ENCODE measurements around the gene IVL. TPM values are rescaled to one million over a fixed set of nuclear protein-coding genes. Genes with fewer than 3 reads are reported as not detected.

Gene IVL
- total and polyA plus RNA-seq, 4 donors = 0.22 to 0.52 (median 0.31) TPM; not detected in 1

GRCh38 chr1:152884966-152885624, 23.3 kb upstream of the IVL start:
- H3K27me3 ChIP-seq (ENCODE audit: control insufficient read depth in 3 of 3, insufficient read depth in 3 of 3, low read length in 2 of 3) = no peaks in the 10 kb centered on the region
- DNase-seq = no peak
- no peak overlapping the region for H3K27ac ChIP-seq (ENCODE audit: low read depth in 1 of 2, low read length in 1 of 2)
- H3K9ac ChIP-seq (ENCODE audit: insufficient read depth in 1 of 2, low read length in 2 of 2) = no peak overlapping the region
- WGBS, 2 donors = 69 to 80% methylated on average over 4 of the region's 4 CpGs
- no peaks in the 10 kb centered on the region for H3K4me1 ChIP-seq (ENCODE audit: control insufficient read depth in 5 of 5, insufficient read depth in 5 of 5, low read length in 5 of 5)
- no peaks in the 10 kb centered on the region for H3K36me3 ChIP-seq (ENCODE audit: control insufficient read depth in 4 of 4, insufficient read depth in 4 of 4, low read length in 4 of 4)
- H3K4me3 ChIP-seq = no peak overlapping the region
- no peak for ATAC-seq (ENCODE audit: insufficient read depth, low FRiP score)
- H3K9me3 ChIP-seq (ENCODE audit: control insufficient read depth in 4 of 4, insufficient read depth in 3 of 4, low read length in 3 of 4) = peaks cover 0 to 4% (median 0%) of the 10 kb centered on the region in 4 donors
- no peak for TF ChIP-seq CTCF (IDR thresholded peaks at IDR 0.05; ENCODE audit: control extremely low read depth, extremely low read depth)

DNA sequence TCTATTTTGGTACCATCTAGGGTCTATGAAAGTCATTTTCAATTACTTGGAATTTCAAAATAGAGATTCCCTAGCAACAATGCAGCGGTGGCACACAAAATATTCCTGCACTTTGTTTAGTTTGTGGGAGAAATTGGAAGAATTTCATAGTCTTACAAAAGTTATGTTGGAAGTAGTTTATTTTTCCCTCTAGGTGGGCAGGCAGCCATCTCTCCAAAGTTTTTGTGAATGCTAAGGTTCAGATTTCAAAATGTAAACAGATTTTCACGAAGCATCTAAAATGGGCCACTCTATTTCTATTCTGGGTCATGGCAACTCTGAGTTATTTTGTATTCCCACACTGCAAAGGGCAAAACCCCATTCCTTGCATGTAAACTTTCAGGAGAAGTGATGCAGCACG, 22.3 kb upstream of the IVL start:
- Histone ChIP-seq H3K4me1 (ENCODE audit: control insufficient read depth in 5 of 5, insufficient read depth in 5 of 5, low read length in 5 of 5) (no peaks in the 10 kb centered on the region), H3K9ac (ENCODE audit: insufficient read depth in 1 of 2, low read length in 2 of 2) (no peak overlapping the region), H3K36me3 (ENCODE audit: control insufficient read depth in 4 of 4, insufficient read depth in 4 of 4, low read length in 4 of 4) (no peaks in the 10 kb centered on the region), H3K4me3 (no peak overlapping the region), H3K27ac (ENCODE audit: low read depth in 1 of 2, low read length in 1 of 2) (no peak overlapping the region), H3K9me3 (ENCODE audit: control insufficient read depth in 4 of 4, insufficient read depth in 3 of 4, low read length in 3 of 4) (peaks cover 0 to 4% (median 0%) of the 10 kb centered on the region in 4 donors), H3K27me3 (ENCODE audit: control insufficient read depth in 3 of 3, insufficient read depth in 3 of 3, low read length in 2 of 3) (no peaks in the 10 kb centered on the region)
- WGBS, 2 donors = 48 to 59% methylated on average over 3 of the region's 3 CpGs
- ATAC-seq (ENCODE audit: insufficient read depth, low FRiP score) = no peak
- no peak for TF ChIP-seq CTCF (IDR thresholded peaks at IDR 0.05; ENCODE audit: control extremely low read depth, extremely low read depth)
- DNase-seq = no peak

GRCh38 chr1:152886758-152887409, 21.5 kb upstream of the IVL start:
- TF ChIP-seq CTCF (IDR thresholded peaks at IDR 0.05; ENCODE audit: control extremely low read depth, extremely low read depth) = no peak
- no peak overlapping the region for H3K9ac ChIP-seq (ENCODE audit: insufficient read depth in 1 of 2, low read length in 2 of 2)
- 70 to 71% methylated on average over 8 of the region's 8 CpGs for WGBS, 2 donors
- no peaks in the 10 kb centered on the region for H3K36me3 ChIP-seq (ENCODE audit: control insufficient read depth in 4 of 4, insufficient read depth in 4 of 4, low read length in 4 of 4)
- H3K9me3 ChIP-seq (ENCODE audit: control insufficient read depth in 4 of 4, insufficient read depth in 3 of 4, low read length in 3 of 4) = peaks cover 0 to 4% (median 0%) of the 10 kb centered on the region in 4 donors
- ATAC-seq (ENCODE audit: insufficient read depth, low FRiP score) (no peak), DNase-seq (no peak)
- no peak overlapping the region for H3K27ac ChIP-seq (ENCODE audit: low read depth in 1 of 2, low read length in 1 of 2)
- no peaks in the 10 kb centered on the region for H3K4me1 ChIP-seq (ENCODE audit: control insufficient read depth in 5 of 5, insufficient read depth in 5 of 5, low read length in 5 of 5)
- no peaks in the 10 kb centered on the region for H3K27me3 ChIP-seq (ENCODE audit: control insufficient read depth in 3 of 3, insufficient read depth in 3 of 3, low read length in 2 of 3)
- no peak overlapping the region for H3K4me3 ChIP-seq
